Aorta (tissue), 5 donors: ENCODE measurements around the gene ABCF2. TPM values are rescaled to one million over a fixed set of nuclear protein-coding genes. Genes with fewer than 3 reads are reported as not detected.

Experiments used
- ATAC-seq: fragments of 200-7000 bp; cut with Tn5 transposase; one replicate; pipeline ENCODE4 v1.9.1; 2022; ENCODE audit warnings: moderate library complexity; ENCODE audit not compliant: low FRiP score
- DNase-seq, 2 donors: peaks; one replicate each; pipeline ENCODE4 v3.0.0-alpha.2; 2020
- H3K27ac ChIP-seq, 2 donors: one replicate each; pipeline ENCODE4 v1.5.1; 2013; ENCODE audit warnings: low read length in 2 of 2, mild to moderate bottlenecking in 2 of 2, moderate library complexity in 2 of 2, control low read depth in 1 of 2, inconsistent platforms in 1 of 2, low read depth in 1 of 2
- H3K27me3 ChIP-seq, 2 donors: one replicate each; pipeline ENCODE4 v1.6.1; 2013; ENCODE audit warnings: control low read depth in 1 of 2, low read length in 1 of 2, mild to moderate bottlenecking in 1 of 2, moderate library complexity in 1 of 2; ENCODE audit not compliant: insufficient read depth in 2 of 2, control insufficient read depth in 1 of 2
- H3K36me3 ChIP-seq, 2 donors: one replicate each; pipeline ENCODE4 v1.6.1; 2013; ENCODE audit warnings: control low read depth in 1 of 2, low read length in 1 of 2, mild to moderate bottlenecking in 1 of 2; ENCODE audit not compliant: insufficient read depth in 2 of 2, control insufficient read depth in 1 of 2
- H3K4me1 ChIP-seq, 2 donors: one replicate each; pipeline ENCODE4 v1.6.1; 2013; ENCODE audit warnings: low read length in 2 of 2, control low read depth in 1 of 2, mild to moderate bottlenecking in 1 of 2, moderate library complexity in 1 of 2; ENCODE audit not compliant: insufficient read depth in 2 of 2, control insufficient read depth in 1 of 2
- H3K4me3 ChIP-seq, 2 donors: one replicate each; pipeline ENCODE4 v1.5.1; 2013; ENCODE audit warnings: low read length in 2 of 2, control low read depth in 1 of 2, mild to moderate bottlenecking in 1 of 2
- H3K9me3 ChIP-seq: one replicate; pipeline ENCODE4 v1.6.1; 2013; ENCODE audit warnings: mild to moderate bottlenecking, low read length; ENCODE audit not compliant: control insufficient read depth
- WGBS, 2 donors: extraction: QIAGEN DNeasy Blood & Tissue Kit; methylation state at CpG; one replicate each; pipeline ENCODE4 v1.1.7; 2013; 5-methylcytosine and 5-hydroxymethylcytosine counted together
- intact Hi-C, 2 donors: fragments of 100-400 bp; cut with DNase I; formaldehyde crosslinking; loops; one replicate each; pipeline versions ENCODE4 v1.14.2 to v1.15.0; 2022
- polyA plus RNA-seq, 2 donors: library from polyadenylated mRNA; stranded (reverse); fragments of 200-250 nt; gene quantifications; one replicate each; pipeline ENCODE4 v1.2.3, GENCODE V29; 2013
- total RNA-seq, 2 donors: library from RNA; stranded (reverse); fragmentation: NEBNext Ultra II Directional; extraction: Animal tissue kit (Norgen Biotek cat#: 25700); gene quantifications; one replicate each; pipeline ENCODE4 v1.2.1, GENCODE V29; 2021
- donor health status: healthy with polysubstance abuse.
- donor health status: Bipolar disorder and iron deficiency.
- donor health status: DM: no; HTN: no; CAD: no.
- donor health status: DM: no; HTN: no; CAD: no.
- donor health status: DM: yes; HTN: yes; CAD: no.

The ABCF2 gene
- total and polyA plus RNA-seq, 4 donors: 14.3 to 25.8 (median 15.9) TPM

DNA sequence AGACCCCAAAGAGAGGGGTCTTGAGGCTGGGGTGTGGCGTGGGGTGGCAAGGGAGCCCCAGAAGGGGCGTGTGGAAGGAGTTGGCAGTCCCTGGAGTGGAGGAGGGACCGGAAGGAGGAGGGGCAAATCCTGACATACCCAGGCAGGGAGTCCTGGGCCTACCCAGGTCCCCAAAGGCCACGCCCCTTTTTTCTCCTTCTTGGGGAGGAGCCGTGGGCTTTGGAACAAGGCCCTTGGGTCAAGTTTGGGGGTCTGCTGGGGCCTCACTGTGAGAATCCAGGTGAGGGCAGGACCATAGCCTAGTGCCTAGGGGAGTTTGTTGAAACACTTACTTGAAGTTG is 22.7 kb upstream of the ABCF2 start:
- Histone ChIP-seq H3K27ac (peak overlapping the region; percentile 61 to 95), H3K27me3 (no peaks in the 10 kb centered on the region), H3K9me3 (no peaks in the 10 kb centered on the region), H3K36me3 (no peaks in the 10 kb centered on the region), H3K4me1 (no peaks in the 10 kb centered on the region), H3K4me3 (peak overlapping the region; percentile 14 to 60)
- peak; percentile 84 to 86 for DNase-seq
- WGBS, 2 donors: 0 to 3% methylated on average over 5 of the region's 5 CpGs
- peak; percentile 47 for ATAC-seq
- intact Hi-C loops: loop anchor here in 1 of 2 donors (5.0 to 10.0 kb wide), 2 partner anchors 167 to 505 kb away; partner anchors contain the start of genes FASTK and TMUB1

GRCh38 chr7:151249034-151249731 is 22.2 kb upstream of the ABCF2 start:
- DNase-seq: peak; percentile 84 to 90
- H3K9me3 ChIP-seq: no peaks in the 10 kb centered on the region
- WGBS, 2 donors: 1% methylated on average over 45 of the region's 45 CpGs
- peak overlapping the region; percentile 60 to 88 for H3K4me3 ChIP-seq
- no peaks in the 10 kb centered on the region for H3K36me3 ChIP-seq
- peak; percentile 36 for ATAC-seq
- H3K27me3 ChIP-seq: no peaks in the 10 kb centered on the region
- intact Hi-C loops: loop anchor here in 1 of 2 donors (5.0 to 10.0 kb wide), 2 partner anchors 167 to 506 kb away; partner anchors contain the start of genes FASTK and TMUB1
- H3K27ac ChIP-seq: peak overlapping the region; percentile 61 to 95
- no peaks in the 10 kb centered on the region for H3K4me1 ChIP-seq

DNA sequence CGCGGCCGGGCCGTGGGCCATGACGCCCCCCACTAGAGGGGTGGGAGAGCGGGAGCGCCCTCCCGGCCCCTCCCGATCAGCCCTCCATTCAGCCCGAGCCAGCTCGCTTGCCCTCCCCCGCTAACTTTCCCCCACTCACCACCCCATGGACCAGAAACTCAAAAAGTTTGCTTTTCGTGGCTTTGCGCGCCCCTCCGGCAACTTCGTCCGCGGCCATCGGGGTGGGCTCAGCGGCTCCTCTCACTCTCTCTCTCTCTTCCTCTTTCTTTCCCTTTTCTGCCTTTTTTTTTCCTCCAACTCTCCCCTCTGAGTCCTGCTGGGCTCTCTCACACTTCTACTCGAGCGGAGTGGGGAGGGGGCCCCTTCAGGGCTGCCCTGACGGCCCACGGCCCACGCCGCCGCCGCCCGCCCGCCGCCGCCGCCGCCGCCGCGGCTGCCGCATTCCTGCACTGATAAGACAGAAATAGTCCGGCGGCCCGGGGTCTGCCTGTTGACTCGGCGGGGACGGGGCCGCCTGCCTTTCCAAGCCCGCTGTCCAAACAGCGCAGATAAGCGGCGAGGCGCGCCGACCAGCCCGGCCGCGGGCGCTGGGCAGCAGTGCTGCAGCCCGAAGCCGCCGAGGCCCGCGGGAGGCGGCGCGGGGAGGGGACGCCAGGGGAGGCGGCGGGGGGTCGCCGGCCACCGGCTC is 21.5 kb upstream of the ABCF2 start, which contains the start of gene SMARCD3:
Gene SMARCD3 (minus strand): TSS at position 349 of the 688 bp plus-strand sequence. CDS start 132 bp downstream, at position 217.
- no peaks in the 10 kb centered on the region for H3K36me3 ChIP-seq
- peak within 1 kb of the TSS; percentile 60 to 88 for H3K4me3 ChIP-seq
- peak within 1 kb of the TSS; percentile 61 to 95 for H3K27ac ChIP-seq
- no peaks in the 10 kb centered on the region for H3K9me3 ChIP-seq
- H3K4me1 ChIP-seq: no peaks in the 10 kb centered on the region
- DNase-seq (peak; percentile 82 to 92), ATAC-seq (peak; percentile 53)
- WGBS, 2 donors: 1% methylated on average over 33 to 71 of the region's 71 CpGs
- intact Hi-C loops: loop anchor here in 1 of 2 donors (5.0 to 10.0 kb wide), 2 partner anchors 166 to 506 kb away; partner anchors contain the start of genes FASTK and TMUB1
- no peaks in the 10 kb centered on the region for H3K27me3 ChIP-seq

- intact Hi-C loops: loop anchor here in 1 of 2 donors (5.0 to 10.0 kb wide), 2 partner anchors 165 to 507 kb away; partner anchors contain the start of genes FASTK and TMUB1
- Histone ChIP-seq H3K4me3 (peak overlapping the region; percentile 60 to 88), H3K36me3 (no peaks in the 10 kb centered on the region), H3K4me1 (no peaks in the 10 kb centered on the region), H3K27ac (peak overlapping the region; percentile 73 to 80), H3K27me3 (no peaks in the 10 kb centered on the region), H3K9me3 (no peaks in the 10 kb centered on the region)
- ATAC-seq (no peak), DNase-seq (peak in 1 of 2 donors; percentile 73)
- 1% methylated on average over 24 to 29 of the region's 29 CpGs for WGBS, 2 donors
Measured at GRCh38 chr7:151247611-151248345, 20.8 kb upstream of the ABCF2 start.

- H3K4me1 ChIP-seq: no peaks in the 10 kb centered on the region
- intact Hi-C loops: loop anchor here in 1 of 2 donors (5.0 to 10.0 kb wide), 2 partner anchors 165 to 508 kb away; partner anchors contain the start of genes FASTK and TMUB1
Measured at GRCh38 chr7:151246851-151247580, 20.0 kb upstream of the ABCF2 start.

DNA sequence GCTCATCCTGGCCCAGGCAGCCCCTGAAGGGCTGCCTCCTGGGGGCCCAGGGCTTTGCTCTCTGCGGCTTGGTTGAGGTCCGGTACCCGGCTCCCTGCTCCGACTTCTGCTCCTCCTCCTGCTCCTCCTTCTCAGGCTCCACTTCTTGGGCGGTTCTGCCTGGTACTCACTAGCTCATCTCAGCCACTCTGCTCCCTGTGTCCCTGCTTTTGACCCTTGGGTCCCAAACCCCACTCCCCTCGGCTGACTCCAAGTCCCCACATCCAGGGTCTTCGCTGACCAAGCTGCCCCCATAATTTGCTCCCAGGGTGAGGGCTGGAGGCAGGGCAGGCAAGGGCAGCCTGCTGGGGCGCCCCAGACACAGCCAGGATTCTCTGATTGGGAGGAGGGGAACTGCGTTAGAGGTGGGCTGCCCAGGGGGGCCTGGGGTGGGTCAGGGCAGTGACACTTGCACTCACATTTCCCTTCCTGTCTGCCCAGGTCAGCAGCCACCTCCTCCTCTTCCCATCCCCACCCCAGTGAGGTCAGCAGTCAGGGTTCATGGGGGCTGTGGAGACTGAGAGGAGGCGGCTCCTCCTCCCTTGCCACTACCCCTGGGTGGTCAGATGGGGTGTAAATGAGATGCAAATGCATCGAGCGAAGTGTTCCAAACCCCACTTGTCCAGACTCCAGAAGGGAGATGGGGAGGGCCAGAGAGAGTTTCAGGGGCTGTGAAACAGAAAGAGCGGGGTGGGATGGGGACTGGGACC is 19.3 kb upstream of the ABCF2 start:
- Histone ChIP-seq H3K4me1 (no peaks in the 10 kb centered on the region), H3K36me3 (peaks cover 0 to 3% of the 10 kb centered on the region in 2 donors), H3K9me3 (no peaks in the 10 kb centered on the region), H3K4me3 (no peak overlapping the region), H3K27me3 (no peaks in the 10 kb centered on the region), H3K27ac (peak overlapping the region; percentile 58 to 73)
- intact Hi-C loops: loop anchor here in 1 of 2 donors (5.0 to 10.0 kb wide), 2 partner anchors 164 to 509 kb away; partner anchors contain the start of genes FASTK and TMUB1
- WGBS, 2 donors: 21 to 26% methylated on average over 13 of the region's 13 CpGs
- ATAC-seq (no peak), DNase-seq (peak in 1 of 2 donors; percentile 42)

More at GRCh38 chr7:151246851-151247580, 20.0 kb upstream of the ABCF2 start:
- H3K27me3 ChIP-seq: no peaks in the 10 kb centered on the region
- H3K9me3 ChIP-seq: no peaks in the 10 kb centered on the region
- DNase-seq (peak in 1 of 2 donors; percentile 42), ATAC-seq (no peak)
- H3K36me3 ChIP-seq: no peaks in the 10 kb centered on the region
- peak overlapping the region in 1 of 2 donors; percentile 7 for H3K4me3 ChIP-seq
- WGBS, 2 donors: 12 to 18% methylated on average over 4 of the region's 4 CpGs
- peak overlapping the region; percentile 58 to 73 for H3K27ac ChIP-seq

- DNase-seq (peak; percentile 65 to 87), ATAC-seq (peak; percentile 50)
- no peaks in the 10 kb centered on the region for H3K9me3 ChIP-seq
- no peak overlapping the region for H3K27ac ChIP-seq
- intact Hi-C loops: loop anchor here (2.0 to 10.0 kb wide), 3 partner anchors 57 to 509 kb away; partner anchors contain the start of genes FASTK (in 1 of the 2) and TMUB1 (in 1 of the 2)
- H3K4me3 ChIP-seq: peak overlapping the region; percentile 16 to 25
- WGBS, 2 donors: 2 to 3% methylated on average over 42 to 60 of the region's 60 CpGs
- H3K36me3 ChIP-seq: peaks cover 0 to 3% of the 10 kb centered on the region in 2 donors
- no peaks in the 10 kb centered on the region for H3K27me3 ChIP-seq
- H3K4me1 ChIP-seq: no peaks in the 10 kb centered on the region
Measured at GRCh38 chr7:151245360-151246101, 18.5 kb upstream of the ABCF2 start.
